GM12872 (cell line): ENCODE data around the gene CRYAB.

Experiments used
- CTCF ChIP-seq: IDR thresholded peaks from 3 replicates; pipeline ENCODE4 v1.5.1; 2011; ENCODE audit warnings: low read depth, mild to moderate bottlenecking, low read length, moderate library complexity; ENCODE audit not compliant: insufficient read depth

CRYAB gene

GRCh38 chr11:111911563-111912401 lies at the start of gene CRYAB:
Gene CRYAB, minus strand, starts transcription at chr11:111911770. Its CDS starts 46 bp downstream, at chr11:111911724.
- no peak for TF ChIP-seq CTCF

- TF ChIP-seq CTCF, result no peak
Observed at GRCh38 chr11:111960916-111961315, 49.3 kb upstream of the CRYAB start.

GRCh38 chr11:111957663-111958444 lies 46.3 kb upstream of the CRYAB start:
- TF ChIP-seq CTCF, result no peak

- no peak for TF ChIP-seq CTCF
Observed at GRCh38 chr11:111954154-111954553, 42.6 kb upstream of the CRYAB start.

- TF ChIP-seq CTCF, result no peak
Observed at GRCh38 chr11:111951565-111951964, 40.0 kb upstream of the CRYAB start.

- no peak for TF ChIP-seq CTCF
Observed at GRCh38 chr11:111949519-111950426, 38.2 kb upstream of the CRYAB start.

- no peak for TF ChIP-seq CTCF
Observed at GRCh38 chr11:111947143-111947542, 35.6 kb upstream of the CRYAB start.
